BE2C (cell line): ENCODE data around the gene WBP1.

Experiments
- DNase-seq: peaks from one replicate; pipeline ENCODE4 v3.0.0-alpha.2; 2020
- H3K27me3 ChIP-seq: fragments of 250-450 bp; sonication (Bioruptor Pico); 2 replicates; pipeline ENCODE4 v1.5.1; 2020; ENCODE audit warnings: mild to moderate bottlenecking
- H3K36me3 ChIP-seq: fragments of 250-450 bp; sonication (Bioruptor Pico); 2 replicates; pipeline ENCODE4 v1.5.1; 2020; ENCODE audit warnings: mild to moderate bottlenecking
- H3K4me1 ChIP-seq: fragments of 250-450 bp; sonication (Bioruptor Pico); 2 replicates; pipeline ENCODE4 v1.5.1; 2020
- H3K4me3 ChIP-seq: 2 replicates; pipeline ENCODE4 v1.5.1; 2011; ENCODE audit warnings: low read depth, low read length
- H3K9me3 ChIP-seq: fragments of 250-450 bp; sonication (Bioruptor Pico); 2 replicates; pipeline ENCODE4 v1.5.1; 2020
- CTCF ChIP-seq: IDR thresholded peaks from 2 replicates; pipeline ENCODE4 v1.5.1; 2012; ENCODE audit warnings: mild to moderate bottlenecking, low read depth, low read length

The WBP1 gene

DNA sequence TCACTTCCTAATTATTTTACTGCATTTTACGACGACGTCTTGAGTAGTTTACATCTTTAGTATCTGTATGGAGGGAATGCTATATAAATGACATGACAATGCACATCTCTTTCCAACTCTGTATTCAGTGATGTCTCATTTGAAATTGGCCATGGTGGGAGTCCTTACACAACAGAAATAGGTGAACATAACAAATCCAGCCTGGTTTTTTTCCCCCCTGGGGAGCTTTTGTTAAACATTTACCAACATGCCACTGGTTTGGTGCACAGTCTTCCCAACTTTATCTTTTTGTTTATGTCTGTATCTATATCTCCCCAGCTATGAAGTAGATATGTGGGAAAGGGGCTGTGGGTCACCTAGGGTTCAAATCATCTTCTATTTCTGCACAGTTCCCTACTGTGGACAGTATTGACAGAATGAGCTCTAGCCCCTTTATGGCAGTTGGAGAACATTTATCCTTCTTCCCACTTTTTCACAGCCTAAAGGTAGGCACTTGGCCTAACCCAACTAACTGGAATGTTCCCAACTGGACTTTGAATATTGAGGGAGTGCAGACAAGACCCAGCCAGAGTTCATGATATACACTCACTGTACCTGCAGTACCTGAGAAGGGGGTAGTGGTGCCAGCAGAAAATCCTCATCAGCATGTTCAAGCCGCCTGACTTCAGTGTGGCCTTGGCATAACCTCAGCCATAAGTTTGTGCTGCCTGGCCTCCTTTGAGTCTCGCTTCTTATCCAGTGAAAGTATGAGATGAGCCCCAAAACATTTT is 10.8 kb upstream of the WBP1 start:
- TF ChIP-seq CTCF: no peak
- Histone ChIP-seq H3K4me1 (no peaks in the 10 kb centered on the region), H3K36me3 (no peaks in the 10 kb centered on the region), H3K4me3 (no peak overlapping the region), H3K9me3 (no peaks in the 10 kb centered on the region), H3K27me3 (no peaks in the 10 kb centered on the region)
- DNase-seq: no peak

DNA sequence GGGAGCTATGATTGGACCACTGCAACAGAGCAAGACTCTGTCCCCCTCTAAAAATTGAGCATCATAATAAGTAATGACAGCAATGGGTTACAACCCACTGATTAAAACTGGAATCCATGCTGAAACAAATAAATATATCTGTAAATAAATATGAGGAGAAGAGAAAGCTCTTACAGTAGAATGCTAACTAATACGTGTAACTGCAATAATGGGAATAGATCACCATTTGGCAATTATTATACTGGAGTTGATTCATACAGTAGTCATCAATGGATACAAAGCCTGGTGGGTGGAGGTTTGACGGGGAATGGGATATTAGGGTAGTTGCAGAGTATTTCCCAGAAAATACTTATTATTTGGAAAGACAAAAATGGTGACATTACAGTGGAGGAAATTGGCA is 9.5 kb upstream of the WBP1 start:
- TF ChIP-seq CTCF: no peak
- no peak for DNase-seq
- Histone ChIP-seq H3K36me3 (no peaks in the 10 kb centered on the region), H3K4me3 (no peak overlapping the region), H3K27me3 (no peaks in the 10 kb centered on the region), H3K4me1 (no peaks in the 10 kb centered on the region), H3K9me3 (no peaks in the 10 kb centered on the region)

GRCh38 chr2:74450570-74451190 is 7.6 kb upstream of the WBP1 start:
- no peak overlapping the region for H3K4me3 ChIP-seq
- H3K27me3 ChIP-seq: no peaks in the 10 kb centered on the region
- DNase-seq: no peak
- no peaks in the 10 kb centered on the region for H3K4me1 ChIP-seq
- H3K9me3 ChIP-seq: no peaks in the 10 kb centered on the region
- H3K36me3 ChIP-seq: no peaks in the 10 kb centered on the region
- TF ChIP-seq CTCF: no peak

- H3K4me1 ChIP-seq: no peaks in the 10 kb centered on the region
- TF ChIP-seq CTCF: no peak
- peak; percentile 85 for DNase-seq
Measured at GRCh38 chr2:74454654-74455511, 3.4 kb upstream of the WBP1 start, which contains the start of gene INO80B. INO80B (plus strand) TSS chr2:74455087; CDS start chr2:74455117, 30 bp downstream.

DNA sequence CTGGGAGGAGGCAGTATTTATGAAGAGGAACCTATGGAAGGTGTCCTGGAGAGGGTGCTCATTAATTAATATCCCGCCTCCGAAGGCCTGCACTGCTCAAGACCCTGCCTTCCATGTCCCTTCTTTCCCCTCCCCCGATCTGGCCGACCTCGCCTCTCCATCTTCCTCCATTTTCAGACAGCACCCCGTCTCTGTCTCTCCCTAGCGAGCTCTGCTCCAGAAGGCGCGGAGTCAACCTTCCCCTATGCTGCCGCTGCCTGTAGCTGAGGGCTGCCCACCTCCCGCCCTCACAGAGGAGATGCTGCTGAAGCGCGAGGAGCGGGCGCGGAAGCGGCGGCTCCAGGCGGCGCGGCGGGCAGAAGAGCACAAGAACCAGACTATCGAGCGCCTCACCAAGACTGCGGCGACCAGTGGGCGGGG is 1.1 kb upstream of the WBP1 start:
- Histone ChIP-seq H3K4me1 (no peaks in the 10 kb centered on the region), H3K27me3 (no peaks in the 10 kb centered on the region), H3K9me3 (no peaks in the 10 kb centered on the region), H3K4me3 (peak overlapping the region; percentile 60), H3K36me3 (no peaks in the 10 kb centered on the region)
- DNase-seq: no peak
- no peak for TF ChIP-seq CTCF

More at GRCh38 chr2:74454654-74455511, 3.4 kb upstream of the WBP1 start, which contains the start of gene INO80B:
- peak within 1 kb of the TSS; percentile 84 for H3K4me3 ChIP-seq
- H3K27me3 ChIP-seq: no peaks in the 10 kb centered on the region
- no peaks in the 10 kb centered on the region for H3K36me3 ChIP-seq
- H3K9me3 ChIP-seq: no peaks in the 10 kb centered on the region
